ENCODE measurements around the gene ARL4D.
"Not testable (repeated sequence)": the region's sequence is repeated elsewhere in the genome, so short reads cannot be mapped to it uniquely, and the experiment has no call there.

The ARL4D gene

GRCh38 chr17:43398724-43399595, at the start of gene ARL4D:
ARL4D (plus strand) TSS chr17:43398993; CDS start chr17:43399733, 740 bp downstream.
- peak within 1 kb of the TSS; percentile 69 for H3K4me3 ChIP-seq (ENCODE audit: low read depth, low read length)

- no peak overlapping the region for H3K4me3 ChIP-seq (ENCODE audit: low read depth, low read length)
These were observed 49.7 kb upstream of the ARL4D start for GRCh38 chr17:43349142-43349541.

DNA sequence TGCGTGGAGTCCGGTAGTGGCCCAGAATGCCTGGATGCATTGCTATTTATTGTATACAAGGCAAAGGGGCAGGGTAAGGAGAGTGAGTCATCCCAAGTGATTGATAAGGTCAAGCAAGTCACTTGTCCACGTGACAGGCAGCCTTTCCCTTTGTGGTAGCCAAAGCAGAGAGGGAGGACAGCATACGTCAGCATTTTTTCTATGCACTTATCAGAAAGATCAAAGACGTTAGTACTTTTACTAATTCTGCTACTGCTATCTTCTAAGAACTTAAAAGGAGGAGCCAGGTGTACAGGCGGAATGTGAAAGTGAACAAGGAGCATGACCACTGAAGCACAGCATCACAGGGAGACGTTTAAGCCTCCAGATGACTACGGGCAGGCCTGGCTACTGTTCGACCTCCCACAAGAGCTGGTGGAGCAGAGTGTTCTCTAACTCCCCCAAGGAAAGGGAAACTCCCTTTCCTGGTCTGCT, 47.9 kb upstream of the ARL4D start:
- H3K4me3 ChIP-seq (ENCODE audit: low read depth, low read length), result no peak overlapping the region

DNA sequence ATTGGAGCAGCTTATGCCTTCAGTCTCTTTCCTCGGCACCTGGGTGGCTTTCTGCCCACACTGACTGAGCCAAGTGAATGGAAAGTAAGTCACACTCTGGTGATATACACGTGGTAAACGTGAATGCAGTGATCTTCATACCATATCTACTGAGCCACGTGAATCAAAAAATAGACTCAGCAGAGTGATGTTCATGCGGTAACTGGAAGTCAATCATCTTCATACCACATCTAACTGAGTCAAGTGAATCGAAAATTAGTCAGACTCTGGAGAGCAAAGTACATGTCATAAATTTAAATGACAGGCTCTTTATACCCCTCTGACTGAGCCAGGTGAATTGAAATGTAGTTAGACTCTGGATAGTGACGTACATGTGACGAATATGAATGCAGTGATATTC, 47.1 kb upstream of the ARL4D start:
- no peak overlapping the region for H3K4me3 ChIP-seq (ENCODE audit: low read depth, low read length)

- H3K4me3 ChIP-seq (ENCODE audit: low read depth, low read length), result no peak overlapping the region
These were observed 46.0 kb upstream of the ARL4D start for GRCh38 chr17:43352579-43353331.

DNA sequence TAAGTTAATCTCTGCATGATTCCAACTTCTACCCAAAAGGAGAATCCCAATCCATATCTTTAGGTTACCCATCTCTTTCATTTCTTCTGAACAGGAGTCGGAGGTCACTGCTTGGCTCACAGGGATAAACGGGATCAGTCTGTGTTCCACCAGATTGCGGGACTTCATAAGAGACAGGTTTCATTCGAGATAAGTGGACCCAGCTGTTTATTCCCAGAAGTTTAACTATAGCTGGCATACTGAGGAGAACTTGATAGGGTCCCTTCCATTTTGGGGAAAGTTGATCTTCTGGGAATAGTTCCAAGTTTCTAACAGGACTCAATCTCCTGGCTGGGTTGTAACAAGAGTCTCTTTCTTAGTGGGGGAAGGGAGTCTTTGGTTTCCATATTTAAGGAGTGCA, 45.4 kb upstream of the ARL4D start:
- H3K4me3 ChIP-seq (ENCODE audit: low read depth, low read length), result no peak overlapping the region

DNA sequence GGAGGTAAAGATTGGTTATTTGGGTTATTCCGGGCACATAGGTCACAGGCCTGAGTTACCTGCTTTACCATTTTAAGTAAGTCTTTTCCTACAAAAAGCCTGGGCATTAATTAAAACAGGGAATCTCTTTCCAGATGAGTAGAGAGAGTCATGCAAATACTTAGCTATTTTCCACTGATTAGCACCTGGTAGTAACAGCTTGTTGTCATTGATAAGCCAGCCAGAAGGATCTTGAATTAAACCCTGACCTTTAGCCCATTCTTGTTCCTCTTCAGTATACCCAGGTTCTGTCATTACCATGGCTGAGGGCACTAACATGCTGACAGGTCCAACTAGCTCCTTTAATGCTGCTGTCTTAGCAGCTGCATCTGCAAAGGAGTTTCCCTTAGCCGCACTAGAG, 44.4 kb upstream of the ARL4D start:
- no peak overlapping the region for H3K4me3 ChIP-seq (ENCODE audit: low read depth, low read length)

GRCh38 chr17:43356450-43356849, 42.3 kb upstream of the ARL4D start:
- H3K4me3 ChIP-seq (ENCODE audit: low read depth, low read length), result no peak overlapping the region

DNA sequence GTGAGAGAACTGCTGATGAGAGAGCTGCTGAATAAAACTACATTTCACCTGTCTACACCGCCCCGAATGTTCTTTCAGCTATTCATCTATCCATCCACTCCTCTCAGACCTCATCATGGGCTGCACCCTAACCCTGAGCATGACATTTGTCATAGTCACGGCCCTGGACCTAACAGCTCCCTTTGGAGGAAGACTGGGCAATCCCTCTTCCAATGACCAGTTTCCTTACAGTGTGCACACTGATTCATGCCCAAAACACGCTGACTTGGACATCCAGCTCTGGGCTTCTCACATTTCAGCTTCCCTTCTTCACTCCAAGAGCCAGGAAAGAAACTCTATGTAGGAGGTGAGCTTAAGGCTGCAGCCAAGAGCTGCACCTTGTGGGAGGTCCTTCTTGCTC, 41.8 kb upstream of the ARL4D start:
- H3K4me3 ChIP-seq (ENCODE audit: low read depth, low read length), result no peak overlapping the region

DNA sequence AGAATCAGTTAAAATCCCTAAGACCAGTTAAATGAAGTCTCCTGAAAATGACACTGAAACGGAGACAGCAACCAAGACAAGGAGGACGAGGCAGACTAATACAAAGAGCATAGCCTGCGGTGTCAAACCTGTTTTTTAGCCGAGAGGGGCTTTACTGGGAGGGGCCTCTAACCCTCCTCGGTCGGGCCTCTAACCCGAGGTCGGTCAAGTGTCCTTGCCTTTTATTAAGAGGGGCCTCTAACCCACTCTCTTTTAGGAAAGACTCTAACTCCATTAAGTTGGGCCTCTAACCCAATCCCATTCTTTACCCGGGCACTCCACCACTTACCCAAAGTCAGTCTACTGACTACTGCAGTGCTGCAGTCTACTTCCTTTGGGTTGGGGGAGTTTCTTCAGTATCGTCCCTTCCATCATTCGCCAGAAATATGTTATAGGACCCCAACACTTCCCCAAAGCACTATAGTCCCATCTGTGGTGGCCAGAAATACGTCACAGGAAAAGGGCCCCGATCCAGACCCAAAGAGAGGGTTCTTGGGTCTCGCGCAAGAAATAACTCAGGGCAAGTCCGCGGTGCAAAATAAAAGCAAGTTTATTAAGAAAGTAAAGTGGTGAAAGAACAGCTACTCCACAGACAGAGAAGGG, 39.2 kb upstream of the ARL4D start:
- H3K4me3 ChIP-seq (ENCODE audit: low read depth, low read length), result peak overlapping the region; percentile 35

DNA sequence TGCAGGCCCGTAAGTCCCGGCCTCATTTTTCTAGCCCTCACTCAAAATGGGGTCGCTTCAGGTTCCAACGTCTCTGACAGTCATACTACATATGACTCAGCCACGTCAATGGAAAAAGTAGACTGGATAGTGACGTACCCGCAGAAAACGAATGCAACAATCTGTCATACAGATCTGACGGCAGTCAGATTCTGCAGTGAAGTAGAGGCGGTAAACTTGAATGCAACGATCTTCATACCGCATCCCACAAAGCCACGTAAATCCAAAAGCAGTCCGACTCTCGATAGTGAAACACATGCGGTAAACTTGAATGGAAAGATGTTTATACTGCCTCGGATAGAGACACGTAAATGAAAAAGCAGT, 38.4 kb upstream of the ARL4D start:
- H3K4me3 ChIP-seq (ENCODE audit: low read depth, low read length), result peak overlapping the region; percentile 35

DNA sequence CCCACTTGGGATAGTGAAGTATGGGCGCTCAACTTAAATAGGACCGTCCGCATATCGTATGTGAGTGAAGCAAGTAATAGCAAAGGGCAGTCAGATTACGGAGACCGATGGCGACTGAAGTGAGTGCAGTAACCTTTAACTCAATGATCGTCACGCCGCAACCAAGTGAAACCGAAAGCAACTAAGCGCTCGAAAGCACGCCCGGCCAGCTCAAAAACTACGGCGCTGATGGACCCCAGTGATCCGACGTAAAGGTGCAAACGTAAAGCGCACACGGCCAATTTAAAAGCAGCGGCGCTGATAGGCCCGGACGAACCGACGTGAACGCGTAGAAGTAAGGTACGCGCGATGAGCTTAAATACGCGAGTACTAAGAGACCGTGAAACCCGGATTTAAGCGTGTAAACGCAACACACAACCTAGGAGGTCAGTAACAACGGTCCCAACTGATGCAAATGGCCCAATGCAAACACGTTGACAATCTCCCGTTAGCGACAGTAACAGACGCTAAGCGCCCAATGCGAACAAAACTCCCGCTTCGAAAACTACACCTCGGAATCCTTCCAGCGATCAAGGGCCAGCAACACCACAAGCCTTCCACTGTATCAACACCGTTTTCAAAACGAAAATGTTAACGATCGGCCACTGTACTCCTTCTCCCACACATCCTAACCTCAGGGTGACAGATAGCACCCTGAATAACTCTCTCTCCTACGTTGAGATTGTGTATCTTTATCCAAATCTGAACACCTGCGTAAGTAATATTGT, 37.9 kb upstream of the ARL4D start:
- H3K4me3 ChIP-seq (ENCODE audit: low read depth, low read length), result peak overlapping the region; percentile 52

- no peak overlapping the region for H3K4me3 ChIP-seq (ENCODE audit: low read depth, low read length)
These were observed 35.4 kb upstream of the ARL4D start for GRCh38 chr17:43363181-43363925.

DNA sequence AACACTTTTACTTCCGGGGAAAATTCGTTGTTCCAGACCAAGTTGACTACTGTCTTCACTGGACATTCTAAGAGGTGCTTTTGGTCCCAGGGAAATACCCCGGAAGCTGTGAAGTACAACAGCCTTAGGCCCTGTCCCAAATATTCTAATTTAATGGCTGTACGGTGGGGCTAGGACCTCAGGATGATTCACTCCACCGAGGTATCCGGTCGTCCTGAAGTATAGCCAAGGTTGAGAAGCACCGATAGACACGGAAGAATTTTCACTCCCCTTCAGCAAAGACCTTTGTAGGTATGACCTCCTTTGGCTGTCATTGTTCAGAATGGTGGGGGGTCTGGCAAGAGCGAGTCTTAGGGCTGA, 34.9 kb upstream of the ARL4D start:
- no peak overlapping the region for H3K4me3 ChIP-seq (ENCODE audit: low read depth, low read length)

- H3K4me3 ChIP-seq (ENCODE audit: low read depth, low read length), result no peak overlapping the region
These were observed 33.4 kb upstream of the ARL4D start for GRCh38 chr17:43365356-43365755.

- H3K4me3 ChIP-seq (ENCODE audit: low read depth, low read length), result not testable (repeated sequence)
These were observed 32.9 kb upstream of the ARL4D start for GRCh38 chr17:43365921-43366320.

DNA sequence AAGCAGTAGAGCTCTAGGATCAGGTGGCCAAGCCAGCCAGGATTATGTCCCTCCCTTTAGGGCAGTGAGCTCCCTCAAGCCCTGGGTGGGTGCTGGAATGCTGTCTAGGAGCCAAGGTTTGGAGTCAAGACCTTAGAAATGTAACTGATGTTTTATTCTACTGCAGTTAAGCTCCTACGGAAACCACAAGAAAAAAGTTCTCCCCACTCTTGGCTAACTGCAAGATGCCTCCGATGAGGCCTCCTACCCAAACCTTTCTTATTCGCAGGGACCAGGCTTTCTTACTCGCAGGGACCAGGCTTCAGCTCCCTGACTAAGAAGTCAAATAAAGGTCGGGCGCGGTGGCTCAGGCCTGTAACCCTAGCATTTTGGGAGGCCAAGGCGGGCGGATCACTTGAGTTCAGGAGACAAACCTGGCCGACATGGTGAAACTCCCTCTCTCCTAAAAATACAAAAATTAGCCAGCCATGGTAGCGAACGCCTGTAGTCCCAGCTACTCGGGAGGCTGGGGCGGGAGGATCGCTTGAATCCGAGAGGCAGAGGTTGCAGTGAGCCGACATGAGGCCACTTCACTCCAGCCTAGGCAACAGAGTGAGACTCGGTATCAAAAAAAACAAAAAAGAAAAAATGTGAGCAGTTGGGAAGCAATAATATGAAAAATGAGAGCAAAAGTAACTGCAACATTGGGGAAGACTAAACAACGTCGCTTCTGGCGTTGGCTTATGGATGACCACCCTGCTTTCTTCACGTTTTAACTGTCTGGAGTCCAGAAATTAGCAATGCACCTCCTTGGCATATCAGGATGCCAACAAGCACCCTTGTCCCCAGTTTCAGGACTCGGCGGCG, 31.7 kb upstream of the ARL4D start:
- H3K4me3 ChIP-seq (ENCODE audit: low read depth, low read length), result no peak overlapping the region

GRCh38 chr17:43367737-43368242, 31.0 kb upstream of the ARL4D start:
- H3K4me3 ChIP-seq (ENCODE audit: low read depth, low read length), result no peak overlapping the region
